DOHH2 (cell line): Measurements from ENCODE around the gene SPSB1.

Source experiments
- H3F3A ChIP-seq: fragments of 200-600 bp; sonication (generic), shearing (Covaris generic); 2 replicates; pipeline ENCODE4 v1.6.0; 2016; ENCODE audit warnings: antibody characterized with exemption, mild to moderate bottlenecking; ENCODE audit not compliant: control insufficient read depth, insufficient read depth
- H3K27ac ChIP-seq: fragments of 200-600 bp; sonication (generic); 2 replicates; pipeline ENCODE4 v1.5.1; 2014; ENCODE audit warnings: low read depth, mild to moderate bottlenecking, low read length, moderate library complexity
- H3K27me3 ChIP-seq: fragments of 200-600 bp; sonication (generic); 2 replicates; pipeline ENCODE4 v1.6.1; 2014; ENCODE audit warnings: mild to moderate bottlenecking, low read length, mixed read lengths; ENCODE audit not compliant: control insufficient read depth
- H3K36me3 ChIP-seq: fragments of 200-600 bp; sonication (generic); 2 replicates; pipeline ENCODE4 v1.6.1; 2014; ENCODE audit warnings: mild to moderate bottlenecking, low read length, moderate library complexity, mixed read lengths; ENCODE audit not compliant: control insufficient read depth
- H3K4me1 ChIP-seq: fragments of 200-600 bp; sonication (generic); 2 replicates; pipeline ENCODE4 v1.6.1; 2014; ENCODE audit warnings: mild to moderate bottlenecking, low read length, mixed read lengths; ENCODE audit not compliant: control insufficient read depth
- H3K4me2 ChIP-seq: fragments of 200-600 bp; sonication (generic); 2 replicates; pipeline ENCODE4 v1.6.0; 2014; ENCODE audit warnings: mild to moderate bottlenecking, low read length, moderate library complexity
- H3K4me3 ChIP-seq: fragments of 200-600 bp; sonication (generic); 2 replicates; pipeline ENCODE4 v1.5.1; 2014; ENCODE audit warnings: mild to moderate bottlenecking, low read length, mixed read lengths
- H3K79me2 ChIP-seq: fragments of 200-600 bp; sonication (generic); 2 replicates; pipeline ENCODE4 v1.6.1; 2014; ENCODE audit warnings: mild to moderate bottlenecking, low read length, mixed read lengths; ENCODE audit not compliant: control insufficient read depth
- H3K9me2 ChIP-seq: fragments of 200-600 bp; sonication (generic); replicated peaks from 2 replicates; pipeline ENCODE4 v1.6.1; 2014; ENCODE audit warnings: mild to moderate bottlenecking, low read length, mixed read lengths; ENCODE audit not compliant: control insufficient read depth
- H3K9me3 ChIP-seq: fragments of 200-600 bp; sonication (generic); 2 replicates; pipeline ENCODE4 v1.6.1; 2014; ENCODE audit warnings: antibody characterized with exemption, low read length, mixed read lengths; ENCODE audit not compliant: control insufficient read depth, insufficient read depth
- H4K20me1 ChIP-seq: fragments of 200-600 bp; sonication (generic); 2 replicates; pipeline ENCODE4 v1.6.0; 2014; ENCODE audit warnings: low read depth, mild to moderate bottlenecking, antibody characterized with exemption, low read length, moderate library complexity; ENCODE audit not compliant: control insufficient read depth, insufficient read depth
- EZH2phosphoT487 ChIP-seq: fragments of 200-600 bp; sonication (generic); IDR thresholded peaks from 2 replicates; pipeline ENCODE4 v1.6.1; 2017; ENCODE audit warnings: borderline replicate concordance, mild to moderate bottlenecking, antibody characterized with exemption, low read length, moderate library complexity, mixed read lengths
- TF ChIP-seq, protein P1 (sequence below): fragments of 200-600 bp; sonication (generic); IDR thresholded peaks from one replicate; pipeline ENCODE4 v1.5.1; 2014; ENCODE audit warnings: antibody characterized with exemption, mild to moderate bottlenecking, low read depth, low read length; ENCODE audit not compliant: poor library complexity, severe bottlenecking

The SPSB1 gene

GRCh38 chr1:9374748-9375341, 82.2 kb downstream of the SPSB1 start:
- Histone ChIP-seq H3K4me3 (no peak overlapping the region), H3F3A (no peaks in the 10 kb centered on the region), H3K36me3 (no peaks in the 10 kb centered on the region), H3K9me2 (no peaks in the 10 kb centered on the region), H3K4me1 (peaks cover 14% of the 10 kb centered on the region), H3K9me3 (no peaks in the 10 kb centered on the region), H3K79me2 (no peaks in the 10 kb centered on the region), H3K27ac (no peak overlapping the region), H4K20me1 (no peaks in the 10 kb centered on the region), H3K4me2 (no peak overlapping the region), H3K27me3 (no peaks in the 10 kb centered on the region)
- TF ChIP-seq, protein P1, sequence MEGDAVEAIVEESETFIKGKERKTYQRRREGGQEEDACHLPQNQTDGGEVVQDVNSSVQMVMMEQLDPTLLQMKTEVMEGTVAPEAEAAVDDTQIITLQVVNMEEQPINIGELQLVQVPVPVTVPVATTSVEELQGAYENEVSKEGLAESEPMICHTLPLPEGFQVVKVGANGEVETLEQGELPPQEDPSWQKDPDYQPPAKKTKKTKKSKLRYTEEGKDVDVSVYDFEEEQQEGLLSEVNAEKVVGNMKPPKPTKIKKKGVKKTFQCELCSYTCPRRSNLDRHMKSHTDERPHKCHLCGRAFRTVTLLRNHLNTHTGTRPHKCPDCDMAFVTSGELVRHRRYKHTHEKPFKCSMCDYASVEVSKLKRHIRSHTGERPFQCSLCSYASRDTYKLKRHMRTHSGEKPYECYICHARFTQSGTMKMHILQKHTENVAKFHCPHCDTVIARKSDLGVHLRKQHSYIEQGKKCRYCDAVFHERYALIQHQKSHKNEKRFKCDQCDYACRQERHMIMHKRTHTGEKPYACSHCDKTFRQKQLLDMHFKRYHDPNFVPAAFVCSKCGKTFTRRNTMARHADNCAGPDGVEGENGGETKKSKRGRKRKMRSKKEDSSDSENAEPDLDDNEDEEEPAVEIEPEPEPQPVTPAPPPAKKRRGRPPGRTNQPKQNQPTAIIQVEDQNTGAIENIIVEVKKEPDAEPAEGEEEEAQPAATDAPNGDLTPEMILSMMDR: no peak
- TF ChIP-seq EZH2phosphoT487: no peak

DNA sequence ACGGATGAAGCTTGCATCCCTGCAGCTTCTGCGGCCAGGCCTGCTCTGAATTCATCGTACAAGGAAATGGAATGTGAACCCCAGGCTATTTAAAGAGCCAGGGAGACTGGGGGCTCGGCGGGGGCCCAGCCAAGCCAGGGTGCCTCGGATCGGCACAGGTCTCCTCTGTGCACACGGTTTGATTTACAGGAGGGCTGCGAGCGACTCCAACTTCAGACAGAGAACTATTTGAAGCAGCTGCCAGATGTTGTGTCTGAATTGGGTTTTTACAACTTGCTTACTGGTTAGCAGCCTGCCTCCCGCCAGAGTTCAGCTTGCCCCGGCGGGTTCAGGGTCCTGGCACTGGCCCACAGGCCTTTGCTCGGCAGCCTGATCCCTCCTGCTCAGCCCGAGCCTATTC, 83.2 kb downstream of the SPSB1 start:
- H3K4me1 ChIP-seq: peaks cover 18% of the 10 kb centered on the region
- no peak overlapping the region for H3K27ac ChIP-seq

GRCh38 chr1:9376430-9376829, 83.7 kb downstream of the SPSB1 start:
- Histone ChIP-seq H3K9me3 (no peaks in the 10 kb centered on the region), H3K36me3 (no peaks in the 10 kb centered on the region), H3K27ac (no peak overlapping the region), H3K27me3 (no peaks in the 10 kb centered on the region), H4K20me1 (no peaks in the 10 kb centered on the region), H3K4me1 (peaks cover 18% of the 10 kb centered on the region), H3K4me2 (no peak overlapping the region), H3K79me2 (no peaks in the 10 kb centered on the region), H3F3A (no peaks in the 10 kb centered on the region), H3K9me2 (no peaks in the 10 kb centered on the region), H3K4me3 (no peak overlapping the region)
- no peak for TF ChIP-seq EZH2phosphoT487
- TF ChIP-seq, protein P1: no peak

More for the DNA sequence above, 83.2 kb downstream of the SPSB1 start:
- H3K9me3 ChIP-seq: no peaks in the 10 kb centered on the region
- H4K20me1 ChIP-seq: no peaks in the 10 kb centered on the region
- H3K4me3 ChIP-seq: no peak overlapping the region
- no peaks in the 10 kb centered on the region for H3K9me2 ChIP-seq
- H3K36me3 ChIP-seq: no peaks in the 10 kb centered on the region
- no peaks in the 10 kb centered on the region for H3K79me2 ChIP-seq
- TF ChIP-seq EZH2phosphoT487: no peak
- TF ChIP-seq, protein P1: no peak
- H3K4me2 ChIP-seq: no peak overlapping the region
- no peaks in the 10 kb centered on the region for H3F3A ChIP-seq
- no peaks in the 10 kb centered on the region for H3K27me3 ChIP-seq
